GM21825 (cell line): Measurements from ENCODE around the gene PGGT1B.

Source experiments
- ATAC-seq: cut with Tn5 transposase; IDR thresholded peaks from one replicate; pipeline ENCODE4 v1.9.1; 2021; ENCODE audit warnings: mild to moderate bottlenecking, moderate library complexity; ENCODE audit not compliant: unreplicated experiment

PGGT1B gene

DNA sequence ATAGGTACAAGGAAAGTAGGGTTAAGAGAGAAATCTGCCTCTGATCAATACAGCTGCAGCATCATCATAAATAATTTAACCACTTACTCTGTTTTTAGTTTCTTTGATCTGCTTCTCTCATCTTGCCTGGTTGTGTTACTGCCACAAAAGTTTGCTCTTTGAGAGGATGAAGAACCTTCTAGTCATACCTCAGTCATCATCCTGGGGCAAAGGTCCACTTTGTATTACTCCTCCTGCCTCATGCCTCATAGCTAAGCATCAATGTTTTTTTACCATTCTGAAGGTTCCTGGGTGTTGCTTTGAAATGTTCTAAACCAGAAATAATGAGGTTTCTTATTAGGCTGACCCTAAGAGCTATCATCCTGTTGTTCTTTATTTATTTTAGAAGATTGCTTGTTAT lies 75.9 kb downstream of the PGGT1B start:
- ATAC-seq: no peak

GRCh38 chr5:115184770-115185169 lies 77.9 kb downstream of the PGGT1B start:
- ATAC-seq: no peak

GRCh38 chr5:115181757-115182156 lies 80.9 kb downstream of the PGGT1B start:
- no peak for ATAC-seq

DNA sequence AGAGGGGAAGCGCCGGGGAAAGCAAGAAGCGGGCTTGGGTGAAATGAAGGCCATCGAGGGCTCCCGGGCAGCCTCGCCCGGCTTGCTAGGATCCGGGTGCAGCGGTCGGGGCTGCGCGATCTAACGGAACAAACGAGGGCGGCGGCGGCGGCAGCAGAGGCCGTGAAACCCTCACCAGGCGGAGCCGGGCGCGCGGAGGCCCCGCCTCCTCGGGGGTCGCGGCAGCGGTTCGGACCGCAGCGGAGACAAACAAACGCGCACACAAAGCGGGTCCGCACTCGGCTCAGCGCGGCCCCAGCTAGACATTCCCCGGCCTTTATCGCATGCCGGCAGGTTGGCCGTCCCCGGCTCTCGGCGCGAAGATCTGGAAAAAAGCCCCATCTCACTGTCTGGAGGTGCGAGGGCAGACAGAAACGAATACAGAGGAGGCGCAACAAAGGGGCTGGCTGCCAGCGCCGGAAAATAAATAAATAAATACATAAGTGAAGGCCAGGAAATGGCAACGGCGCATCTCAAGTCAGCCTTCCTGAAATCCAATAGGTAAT lies 82.4 kb downstream of the PGGT1B start:
- ATAC-seq: peak; percentile 67

DNA sequence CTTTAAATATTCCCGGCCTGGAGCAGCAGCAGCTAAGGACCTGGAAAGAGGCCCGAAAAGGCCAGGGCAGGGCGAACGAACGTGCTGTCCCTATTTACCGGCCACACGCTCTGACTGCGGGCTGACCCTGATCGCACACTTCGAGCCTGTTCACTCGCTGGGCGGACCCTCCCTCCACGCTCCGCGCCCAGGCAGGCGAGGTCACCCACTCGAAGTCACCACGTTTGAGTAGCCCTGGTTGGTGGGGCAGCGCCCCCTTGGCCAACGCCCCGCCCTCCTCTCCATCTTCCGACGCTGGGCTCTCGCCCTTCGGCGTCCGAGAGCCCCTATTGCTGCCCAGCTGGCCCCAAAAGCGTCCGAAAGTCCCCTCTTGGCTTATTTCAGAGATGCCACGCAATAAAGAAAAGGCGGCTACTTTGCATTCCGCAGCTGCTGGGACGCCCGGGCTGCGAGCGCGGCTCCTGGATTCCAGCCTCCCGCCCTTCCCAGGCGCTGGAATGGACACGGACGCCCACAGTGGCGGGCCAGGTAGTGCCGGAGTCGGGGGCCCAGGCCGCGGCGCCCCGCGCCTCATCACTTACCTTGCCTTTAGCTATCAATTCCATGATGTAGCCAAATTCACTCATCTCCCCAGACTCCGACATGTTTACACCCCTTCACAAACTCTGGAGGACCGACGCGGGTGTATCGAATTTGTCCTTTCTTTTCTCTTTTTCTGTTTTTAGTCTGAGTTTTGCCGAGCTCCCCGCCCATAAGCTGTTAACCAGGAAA lies 83.1 kb downstream of the PGGT1B start:
- ATAC-seq: peak; percentile 41

DNA sequence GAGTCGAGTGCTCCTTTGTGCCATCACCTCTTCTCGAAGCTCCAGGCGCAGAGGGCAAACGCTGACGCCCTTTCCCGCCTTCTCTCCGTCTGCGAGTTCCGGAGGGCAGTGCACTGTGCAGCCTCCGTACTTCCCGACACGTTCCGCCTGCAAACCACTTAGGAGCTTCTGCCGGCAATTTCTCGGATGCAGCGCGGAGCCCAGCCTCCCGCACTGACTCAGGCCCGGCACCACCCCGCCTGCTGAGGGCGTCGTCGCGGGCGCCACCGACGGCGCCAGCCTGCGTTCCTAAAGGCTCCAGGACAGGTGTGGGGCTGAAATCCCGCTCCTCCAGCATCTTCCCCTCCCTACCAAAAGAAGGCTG lies 83.7 kb downstream of the PGGT1B start:
- no peak for ATAC-seq

- ATAC-seq: no peak
Observed at GRCh38 chr5:115170929-115171510, 91.7 kb downstream of the PGGT1B start.

GRCh38 chr5:115170134-115170928 lies 92.3 kb downstream of the PGGT1B start:
- ATAC-seq: peak; percentile 45

DNA sequence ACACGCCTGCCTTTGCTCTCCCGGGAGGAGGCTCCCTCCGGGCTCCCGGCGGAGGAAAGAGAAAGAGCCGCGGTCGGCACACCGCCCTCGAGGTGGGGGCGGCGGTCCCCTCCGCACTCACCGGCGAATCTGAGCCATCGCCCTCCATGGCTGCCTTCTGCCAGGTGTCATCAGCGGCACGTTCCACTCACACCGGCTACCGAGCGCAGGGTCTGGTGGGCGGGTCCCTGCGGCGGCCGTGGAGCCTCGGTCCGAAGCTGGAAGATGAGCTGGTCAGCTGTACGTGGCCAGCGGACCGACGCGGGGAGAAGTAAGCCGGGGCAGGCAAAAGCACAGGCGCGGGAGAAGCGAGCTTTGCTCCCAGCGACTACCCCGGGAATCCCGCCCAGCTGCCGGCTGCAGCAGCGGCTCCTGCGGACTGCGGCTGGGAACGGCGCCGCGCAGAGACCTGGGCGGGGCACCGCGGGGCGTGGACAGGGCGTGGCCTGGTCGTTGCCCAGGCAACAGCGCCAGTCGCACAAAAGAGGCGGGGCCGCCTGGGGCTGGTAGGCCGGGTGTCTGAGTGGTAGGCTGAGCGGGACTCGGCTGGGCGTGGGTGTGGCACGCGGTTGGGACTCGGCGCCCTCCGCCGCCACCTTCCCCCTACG lies 93.1 kb downstream of the PGGT1B start, which contains the start of gene TRIM36:
TRIM36 (minus strand) TSS at position 422 of the 647 bp plus-strand sequence; CDS start at position 148, 274 bp downstream.
- ATAC-seq: peak; percentile 98

DNA sequence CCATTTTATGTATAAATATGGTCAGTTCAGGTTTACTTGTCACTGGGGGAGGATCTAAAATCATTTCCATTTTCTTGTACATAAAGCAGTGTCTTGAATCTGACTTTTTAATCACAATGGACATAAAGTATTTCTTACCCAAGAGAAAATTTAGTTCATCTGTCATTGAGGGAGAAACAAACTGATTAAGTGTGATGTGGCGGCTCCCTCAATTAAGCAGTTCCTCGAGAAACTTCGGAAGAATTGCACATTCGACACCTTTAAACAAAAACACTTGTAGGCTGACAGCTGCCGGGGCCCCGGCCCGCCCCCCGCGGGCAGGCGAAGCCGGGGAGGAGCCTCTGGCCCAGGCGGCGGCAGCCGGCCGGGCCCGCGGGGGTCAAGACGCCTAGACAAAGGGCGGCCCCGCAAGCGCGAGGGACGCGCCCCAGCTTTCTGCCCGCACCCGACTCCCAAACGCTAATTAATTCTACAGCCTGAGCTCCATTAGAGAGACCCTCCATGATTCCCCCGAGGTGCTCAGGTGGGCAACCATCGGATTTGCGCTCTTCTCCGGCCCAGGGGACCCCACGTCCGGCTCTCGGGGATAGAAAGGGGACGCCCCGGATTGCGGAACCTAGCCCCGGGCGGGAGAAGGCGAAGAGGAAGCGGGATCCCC lies 93.7 kb downstream of the PGGT1B start:
- ATAC-seq: peak; percentile 17

DNA sequence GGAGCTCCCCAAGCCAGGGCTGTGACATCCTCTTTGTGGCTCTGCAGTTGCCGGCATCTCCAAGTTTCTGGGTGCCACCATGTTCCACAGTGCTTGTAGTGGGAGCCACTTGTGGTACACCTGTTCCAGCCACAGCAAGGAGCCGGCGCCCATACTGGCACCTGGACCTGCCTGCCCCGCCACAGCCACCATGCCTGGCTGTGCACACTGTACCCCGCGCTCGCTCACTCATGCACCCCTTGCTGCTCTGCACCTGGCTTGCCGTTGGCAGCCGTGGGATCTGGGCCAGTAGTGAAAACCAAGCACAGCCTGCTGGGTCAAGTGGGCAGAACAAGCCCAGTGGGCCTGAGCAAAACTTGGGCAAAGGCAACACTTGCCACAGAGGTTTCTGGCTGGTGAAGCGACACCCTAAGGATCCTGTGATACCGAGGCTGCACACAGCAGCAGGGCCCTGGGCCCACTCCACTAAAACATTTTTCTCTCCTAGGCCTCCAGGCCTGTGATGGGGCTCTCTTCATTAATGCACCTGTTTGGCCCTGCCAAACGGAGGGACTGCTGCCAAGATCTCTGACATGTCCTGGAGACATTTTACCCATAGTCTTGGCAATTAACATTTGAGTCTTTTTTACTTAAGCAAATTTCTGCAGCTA lies 95.8 kb downstream of the PGGT1B start:
- ATAC-seq: no peak

- no peak for ATAC-seq
Observed at GRCh38 chr5:115165790-115166189, 96.9 kb downstream of the PGGT1B start.

DNA sequence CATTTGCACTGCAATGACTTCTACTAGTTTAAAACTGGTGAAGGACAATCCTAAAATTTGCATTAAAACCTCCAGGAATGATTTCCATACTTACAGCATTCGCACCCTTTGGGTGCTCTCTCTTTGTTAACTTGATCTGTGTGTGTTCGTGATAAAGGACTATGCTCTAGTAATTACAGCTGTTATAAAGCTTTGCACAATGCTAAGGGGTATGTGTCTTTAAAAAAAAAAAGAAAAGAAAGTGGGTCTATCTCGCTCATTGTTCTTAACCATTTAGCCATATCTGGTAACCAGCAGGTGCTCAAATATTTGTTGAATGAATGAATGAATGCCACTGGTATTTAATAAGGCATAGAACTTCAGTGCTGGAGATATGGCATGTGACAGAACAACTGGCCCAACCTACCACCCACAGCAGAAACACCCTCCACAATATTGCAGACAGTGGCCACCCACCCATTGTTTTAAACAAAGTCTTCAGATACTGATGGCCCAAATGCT lies 101.7 kb downstream of the PGGT1B start:
- no peak for ATAC-seq
